SK-N-SH (cell line): ENCODE data around the gene STX11. TPM values are rescaled to one million over a fixed set of nuclear protein-coding genes. Genes with fewer than 3 reads are reported as not detected.
A peak's percentile ranks its signal among the peaks of the same experiment; 100 is the strongest.

Experiments used
- CTCF ChIA-PET: fragments of 300-600, 350-600 bp; formaldehyde crosslinking; extraction: SDS; loops from one replicate; lab custom pipeline; 2021; lab: Yijun Ruan, JAX
- POLR2A ChIA-PET: fragments of 350-600 bp; sonication (Branson Sonifier 250); formaldehyde crosslinking; extraction: SDS; loops from one replicate; lab custom pipeline; 2020; ENCODE audit warnings: antibody characterized with exemption, inconsistent platforms; lab: Yijun Ruan, JAX
- DNase-seq: peaks from one replicate; pipeline ENCODE4 v3.0.0; 2012
- H2AFZ ChIP-seq: fragments of 200-600 bp; sonication (generic); 2 replicates; pipeline ENCODE4 v1.8.1; 2016; ENCODE audit warnings: antibody characterized with exemption, mild to moderate bottlenecking, low read depth
- H3F3A ChIP-seq: fragments of 200-600 bp; sonication (generic); replicated peaks from 2 replicates; pipeline ENCODE3; 2016; ENCODE audit warnings: antibody characterized with exemption, mild to moderate bottlenecking; ENCODE audit not compliant: insufficient read depth
- H3K27ac ChIP-seq, 2 experiments: fragments of 200-500 bp in 1 of 2; fragments of 200-600 bp in 1 of 2; sonication (Bioruptor generic) in 1 of 2; sonication (generic), shearing (Covaris generic) in 1 of 2; 2 replicates each; pipeline versions ENCODE4 v1.5.1 to v1.6.1; 2014 to 2016; ENCODE audit warnings: low read depth in 2 of 2, inconsistent platforms in 1 of 2, low read length in 1 of 2, mild to moderate bottlenecking in 1 of 2, mixed read lengths in 1 of 2
- H3K27me3 ChIP-seq: fragments of 200-600 bp; sonication (generic), shearing (Covaris generic); 2 replicates; pipeline ENCODE4 v1.6.1; 2016; ENCODE audit warnings: mixed run types; ENCODE audit not compliant: insufficient read depth
- H3K36me3 ChIP-seq, 2 experiments: fragments of 200-500 bp in 1 of 2; fragments of 200-600 bp in 1 of 2; sonication (Bioruptor generic) in 1 of 2; sonication (generic) in 1 of 2; replicated peaks in 1 of 2; 2 replicates each; pipeline versions ENCODE3 to v1.5.1; 2014 to 2016; ENCODE audit warnings: low read length in 1 of 2, mild to moderate bottlenecking in 1 of 2; ENCODE audit not compliant: insufficient read depth in 2 of 2, control insufficient read depth in 1 of 2
- H3K4me1 ChIP-seq, 2 experiments: fragments of 200-500 bp in 1 of 2; fragments of 200-600 bp in 1 of 2; sonication (Bioruptor generic) in 1 of 2; sonication (generic), shearing (Covaris generic) in 1 of 2; 2 replicates each; pipeline versions ENCODE4 v1.5.1 to v1.6.1; 2014 to 2016; ENCODE audit warnings: low read depth in 1 of 2, low read length in 1 of 2, mixed run types in 1 of 2; ENCODE audit not compliant: insufficient read depth in 2 of 2, control insufficient read depth in 1 of 2
- H3K4me2 ChIP-seq: fragments of 200-600 bp; sonication (generic), shearing (Covaris generic); 2 replicates; pipeline ENCODE4 v1.6.1; 2017; ENCODE audit warnings: mixed run types
- H3K4me3 ChIP-seq, 2 experiments: fragments of 200-500 bp in 1 of 2; fragments of 200-600 bp in 1 of 2; sonication (Bioruptor generic) in 1 of 2; sonication (generic), shearing (Covaris generic) in 1 of 2; 2 replicates each; pipeline versions ENCODE4 v1.5.1 to v1.8.1; 2014 to 2016; ENCODE audit warnings: low read depth in 2 of 2, inconsistent platforms in 1 of 2, low read length in 1 of 2, mild to moderate bottlenecking in 1 of 2, mixed read lengths in 1 of 2, moderate library complexity in 1 of 2
- H3K79me2 ChIP-seq: fragments of 200-600 bp; sonication (generic); 2 replicates; pipeline ENCODE4 v1.8.1; 2017; ENCODE audit warnings: mild to moderate bottlenecking; ENCODE audit not compliant: insufficient read depth
- H3K9ac ChIP-seq: fragments of 200-600 bp; sonication (generic); 2 replicates; pipeline ENCODE4 v1.6.1; 2017; ENCODE audit warnings: mixed run types
- H3K9me2 ChIP-seq: fragments of 200-600 bp; sonication (generic); 2 replicates; pipeline ENCODE4 v1.6.1; 2017; ENCODE audit warnings: mixed run types
- H3K9me3 ChIP-seq: fragments of 200-600 bp; sonication (generic); 2 replicates; pipeline ENCODE4 v1.6.1; 2017; ENCODE audit warnings: mixed run types, mild to moderate bottlenecking, moderate library complexity
- H4K20me1 ChIP-seq: fragments of 200-600 bp; sonication (generic); 2 replicates; pipeline ENCODE4 v1.6.1; 2017; ENCODE audit warnings: mild to moderate bottlenecking, mixed run types; ENCODE audit not compliant: insufficient read depth
- CTCF ChIP-seq: fragments of 200-600 bp; sonication (generic); IDR thresholded peaks from 2 replicates; pipeline ENCODE4 v1.6.1; 2017; ENCODE audit warnings: antibody characterized with exemption, mild to moderate bottlenecking, moderate library complexity
- GATA2 ChIP-seq: sonication (generic); formaldehyde crosslinking; IDR thresholded peaks from 2 replicates; pipeline ENCODE4 v1.5.0; 2020; ENCODE audit warnings: mild to moderate bottlenecking, missing genetic modification reagents
- IRF3 ChIP-seq: fragments of 150-350 bp; IDR thresholded peaks from 2 replicates; pipeline ENCODE4 v1.6.1; 2016; ENCODE audit warnings: mild to moderate bottlenecking, low read depth, low read length
- POLR2AphosphoS5 ChIP-seq: IDR thresholded peaks from 2 replicates; pipeline ENCODE4 v1.6.1; 2012; ENCODE audit warnings: low read depth, low read length
- RAD21 ChIP-seq: IDR thresholded peaks from 2 replicates; pipeline ENCODE4 v1.6.1; 2012; ENCODE audit warnings: mild to moderate bottlenecking, low read length
- SMC3 ChIP-seq: IDR thresholded peaks from 2 replicates; pipeline ENCODE4 v1.6.1; 2012; ENCODE audit warnings: low read depth, low read length, improper control_type of control experiment
- YY1 ChIP-seq: IDR thresholded peaks from 2 replicates; pipeline ENCODE4 v1.4.0; 2012; ENCODE audit warnings: low read depth, mild to moderate bottlenecking
- ZBTB33 ChIP-seq: IDR thresholded peaks from 2 replicates; pipeline ENCODE4 v1.4.0; 2012; ENCODE audit warnings: low read depth, borderline replicate concordance
- WGBS: methylation state at CpG from one replicate; pipeline ENCODE4 v1.1.6; 2017; ENCODE audit warnings: low lambda C conversion rate; 5-methylcytosine and 5-hydroxymethylcytosine counted together
- polyA plus RNA-seq, 3 experiments: library from polyadenylated mRNA; depleted of rRNA; stranded (reverse); fragments of >200 nt; gene quantifications; 2 replicates each; pipeline ENCODE4 v1.2.3, GENCODE V29; 2012

STX11 gene
- polyA plus RNA-seq, 1 of the 3 experiments (the other 2 are of a cell fraction) = 0.15 TPM

GRCh38 chr6:144104898-144105487, 45.3 kb upstream of the STX11 start:
- peak; percentile 44 for DNase-seq
- Histone ChIP-seq H3K36me3 (no peaks in the 10 kb centered on the region), H3K4me3 (peak overlapping the region in 1 of 2 experiments; percentile 40; a peak in 1 of 4 replicates), H3F3A (no peaks in the 10 kb centered on the region), H3K9ac (no peak overlapping the region), H2AFZ (no peak overlapping the region)
- WGBS = 2% methylated on average over 2 of the region's 2 CpGs
- CTCF ChIA-PET = interaction anchor here (0.6 to 2.5 kb wide), 10 partner anchors 9 to 1921 kb away, joined by 3 to 17 read pairs (median 3); partner anchors contain the start of gene SF3B5
- TF ChIP-seq IRF3 (no peak), RAD21 (peak; percentile 87), CTCF (peak; percentile 75), GATA2 (CRISPR knock-in tag) (no peak), SMC3 (peak; percentile 60)
- TF ChIP-seq, all 33 proteins: peak for 3
- no peaks in the 10 kb centered on the region for H3K79me2 ChIP-seq
- H4K20me1 ChIP-seq = no peaks in the 10 kb centered on the region
- no peaks in the 10 kb centered on the region for H3K9me2 ChIP-seq
- H3K4me2 ChIP-seq = no peak overlapping the region
- POLR2A ChIA-PET = no interaction called here
- H3K27ac ChIP-seq = no peak overlapping the region
- H3K4me1 ChIP-seq = no peaks in the 10 kb centered on the region
- no peaks in the 10 kb centered on the region; the same call in 1 of the 2 replicates for H3K27me3 ChIP-seq
- H3K9me3 ChIP-seq = no peaks in the 10 kb centered on the region

GRCh38 chr6:144106206-144106605, 44.1 kb upstream of the STX11 start:
- H3K27me3 ChIP-seq = no peaks in the 10 kb centered on the region; the same call in 1 of the 2 replicates
- 25% methylated on average over 1 of the region's 1 CpG for WGBS
- H3K9ac ChIP-seq = no peak overlapping the region
- no peak for TF ChIP-seq CTCF
- TF ChIP-seq POLR2AphosphoS5 = no peak
- no peak for TF ChIP-seq ZBTB33
- no peak for TF ChIP-seq YY1
- TF ChIP-seq, all 33 proteins: peak for 0
- no peaks in the 10 kb centered on the region for H3K9me2 ChIP-seq
- H2AFZ ChIP-seq = no peak overlapping the region
- H3K9me3 ChIP-seq = no peaks in the 10 kb centered on the region
- H4K20me1 ChIP-seq = no peaks in the 10 kb centered on the region
- H3K36me3 ChIP-seq = no peaks in the 10 kb centered on the region
- H3K27ac ChIP-seq = no peak overlapping the region
- ChIA-PET POLR2A (no interaction called here), CTCF (interaction anchor here (0.7 to 2.5 kb wide), 3 partner anchors 112 to 1610 kb away, joined by 3 to 17 read pairs (median 4); no protein-coding TSS in a partner anchor)
- no peak overlapping the region for H3K4me2 ChIP-seq
- no peak for DNase-seq
- no peak overlapping the region for H3K4me3 ChIP-seq
- no peaks in the 10 kb centered on the region for H3K79me2 ChIP-seq
- H3F3A ChIP-seq = no peaks in the 10 kb centered on the region
- no peaks in the 10 kb centered on the region for H3K4me1 ChIP-seq
